GM12872 (cell line): ENCODE data around the gene ADM.

Source experiments
- CTCF ChIP-seq: IDR thresholded peaks from 3 replicates; pipeline ENCODE4 v1.5.1; 2011; ENCODE audit warnings: low read depth, mild to moderate bottlenecking, low read length, moderate library complexity; ENCODE audit not compliant: insufficient read depth

ADM gene

GRCh38 chr11:10304495-10305261 is at the start of gene ADM:
Gene ADM, plus strand, starts transcription at chr11:10305073. Its CDS starts 628 bp downstream, at chr11:10305701.
- TF ChIP-seq CTCF, result peak; percentile 48; the same call in 2 of the 3 replicates

- TF ChIP-seq CTCF, result no peak
These were observed 49.3 kb upstream of the ADM start for GRCh38 chr11:10255388-10256125.

GRCh38 chr11:10257478-10257877 is 47.4 kb upstream of the ADM start:
- TF ChIP-seq CTCF, result no peak

- no peak for TF ChIP-seq CTCF
These were observed 43.1 kb upstream of the ADM start for GRCh38 chr11:10261821-10262220.

- TF ChIP-seq CTCF, result no peak
These were observed 40.9 kb upstream of the ADM start for GRCh38 chr11:10263929-10264328.

GRCh38 chr11:10265936-10266335 is 38.9 kb upstream of the ADM start:
- no peak for TF ChIP-seq CTCF

GRCh38 chr11:10267821-10268220 is 37.1 kb upstream of the ADM start:
- no peak for TF ChIP-seq CTCF
